H1 (cell line): ENCODE data around the gene SLC25A21.

ENCODE experiments used
- EGR1 ChIP-seq: IDR thresholded peaks from 2 replicates; pipeline ENCODE4 v1.6.1; 2011; ENCODE audit warnings: low read depth, low read length, borderline replicate concordance
- EZH2 ChIP-seq: fragments of 200-600 bp; sonication (generic); IDR thresholded peaks from 2 replicates; pipeline ENCODE4 v1.7.1; 2012; ENCODE audit warnings: low read depth, mild to moderate bottlenecking, moderate library complexity, low read length, inconsistent platforms; ENCODE audit not compliant: severe bottlenecking

GRCh38 chr14:37057776-37058175 is 114.6 kb downstream of the SLC25A21 start:
- TF ChIP-seq EGR1: no peak
- no peak for TF ChIP-seq EZH2
